ENCODE measurements around the gene SCRN2.

The SCRN2 gene

GRCh38 chr17:47872019-47872650 lies 31.1 kb upstream of the SCRN2 start:
- DNase-seq (ENCODE audit: low spot score): no peak
- H3K27ac ChIP-seq: peak overlapping the region; percentile 30; the same call in 1 of the 2 replicates
- ChIA-PET POLR2A (ENCODE audit: low non-redundant PET) (no interaction called here), CTCF (interaction anchor here (0.7 to 2.1 kb wide), 4 partner anchors 17 to 84 kb away, joined by 3 to 8 read pairs (median 4); no protein-coding TSS in a partner anchor)
- no peak for TF ChIP-seq CTCF (conservative IDR thresholded peaks at IDR 0.05; ENCODE audit: low read depth)

- CTCF ChIA-PET: interaction anchor here (1.0 to 1.5 kb wide), 2 partner anchors 27 to 28 kb away, joined by 4 read pairs; no protein-coding TSS in a partner anchor
- no peak for TF ChIP-seq CTCF (conservative IDR thresholded peaks at IDR 0.05; ENCODE audit: low read depth)
- H3K27ac ChIP-seq: no peak overlapping the region
- POLR2A ChIA-PET (ENCODE audit: low non-redundant PET): no interaction called here
- no peak for DNase-seq (ENCODE audit: low spot score)
These were observed 30.0 kb upstream of the SCRN2 start for GRCh38 chr17:47871048-47871447.

GRCh38 chr17:47870056-47870455 lies 29.0 kb upstream of the SCRN2 start:
- POLR2A ChIA-PET (ENCODE audit: low non-redundant PET): no interaction called here
- H3K27ac ChIP-seq: no peak overlapping the region

GRCh38 chr17:47869114-47869513 lies 28.0 kb upstream of the SCRN2 start:
- no peak for TF ChIP-seq CTCF (conservative IDR thresholded peaks at IDR 0.05; ENCODE audit: low read depth)
- ChIA-PET CTCF (interaction anchor here (0.6 to 1.9 kb wide), 2 partner anchors 26 to 944 kb away, joined by 3 to 8 read pairs; no protein-coding TSS in a partner anchor), POLR2A (ENCODE audit: low non-redundant PET) (no interaction called here)
- DNase-seq (ENCODE audit: low spot score): no peak
- H3K27ac ChIP-seq: no peak overlapping the region

More at GRCh38 chr17:47870056-47870455, 29.0 kb upstream of the SCRN2 start:
- DNase-seq (ENCODE audit: low spot score): no peak
- TF ChIP-seq CTCF (conservative IDR thresholded peaks at IDR 0.05; ENCODE audit: low read depth): no peak
- CTCF ChIA-PET: interaction anchor here (0.5 to 0.9 kb wide), 2 partner anchors 19 to 462 kb away, joined by 3 read pairs; partner anchors contain the start of gene SP6

GRCh38 chr17:47867813-47868533 lies 26.9 kb upstream of the SCRN2 start:
- H3K27ac ChIP-seq: no peak overlapping the region
- CTCF ChIA-PET: interaction anchor here (0.6 to 1.9 kb wide), 3 partner anchors 25 to 1628 kb away, joined by 3 to 8 read pairs (median 3); no protein-coding TSS in a partner anchor
- no peak for TF ChIP-seq CTCF (conservative IDR thresholded peaks at IDR 0.05; ENCODE audit: low read depth)
- POLR2A ChIA-PET (ENCODE audit: low non-redundant PET): interaction anchor here (1.0 kb wide), 1 partner anchor 12 kb away, joined by 4 read pairs; no protein-coding TSS in a partner anchor
- no peak for DNase-seq (ENCODE audit: low spot score)

- POLR2A ChIA-PET (ENCODE audit: low non-redundant PET): no interaction called here
These were observed 25.9 kb upstream of the SCRN2 start for GRCh38 chr17:47866941-47867340.

More at GRCh38 chr17:47866941-47867340, 25.9 kb upstream of the SCRN2 start:
- no peak for DNase-seq (ENCODE audit: low spot score)
- CTCF ChIA-PET: no interaction called here
- TF ChIP-seq CTCF (conservative IDR thresholded peaks at IDR 0.05; ENCODE audit: low read depth): no peak
- peak overlapping the region; percentile 13; the same call in 1 of the 2 replicates for H3K27ac ChIP-seq

Data from RWPE1 (cell line).